Iris pigment epithelial cell (primary cell): ENCODE results near the gene CTSW.

ENCODE experiments used
- DNase-seq: peaks from one replicate; pipeline ENCODE4 v3.0.0-alpha.2; 2011; ENCODE audit warnings: low read depth

The CTSW gene

DNA sequence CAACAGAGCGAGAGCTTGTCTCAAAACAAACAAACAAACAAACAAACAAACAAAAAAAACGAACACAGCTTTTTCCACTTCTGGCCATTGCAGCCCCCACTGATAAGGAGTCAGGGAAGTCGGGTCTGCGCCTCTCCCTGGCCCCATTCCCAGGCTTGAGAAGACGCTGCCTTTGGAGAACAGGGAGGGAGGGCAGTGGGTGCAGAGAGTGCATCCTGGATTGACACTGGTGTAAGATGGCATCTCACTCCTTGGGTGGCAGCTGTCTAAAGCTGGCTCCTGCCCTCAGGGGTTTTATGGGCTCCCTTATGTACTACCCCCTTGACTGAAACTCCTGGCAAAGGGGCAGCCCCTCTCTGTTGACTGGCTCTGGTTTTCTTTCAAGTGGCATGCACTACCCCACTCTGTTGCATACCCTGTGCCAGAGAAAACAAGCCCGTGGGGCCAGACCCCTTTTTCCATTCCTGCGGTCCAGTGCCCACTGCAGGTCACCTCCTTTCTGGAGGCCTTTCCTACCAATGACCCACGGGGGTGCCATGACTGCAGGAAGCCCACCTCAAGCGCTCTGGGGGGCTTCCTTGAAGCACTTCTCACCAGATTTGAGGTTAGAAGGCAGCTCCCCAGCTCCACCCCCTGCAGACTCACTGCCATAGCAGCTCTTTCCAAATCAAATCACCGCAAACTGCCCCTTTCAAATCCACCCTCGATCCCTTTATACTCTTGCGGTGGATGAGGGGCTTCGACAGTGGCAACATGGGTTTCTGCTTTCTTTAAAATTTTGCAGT is 52.3 kb downstream of the CTSW start:
- DNase-seq: no peak

DNA sequence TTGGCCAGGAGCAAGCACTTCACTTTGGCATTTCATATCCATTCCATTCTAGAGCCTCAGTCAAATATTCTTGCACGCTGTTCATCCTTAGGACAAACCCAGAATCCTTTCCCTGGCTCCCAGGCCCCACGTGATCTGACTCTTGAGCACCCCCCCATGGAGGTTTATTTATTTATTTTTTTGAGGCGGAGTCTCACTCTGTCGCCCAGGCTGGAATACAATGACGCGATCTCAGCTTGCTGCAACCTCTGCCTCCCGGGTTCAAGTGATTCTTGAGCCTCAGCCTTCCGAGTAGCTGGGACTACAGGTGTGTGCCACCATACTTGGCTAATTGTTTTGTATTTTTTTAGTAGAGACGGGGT is 52.9 kb downstream of the CTSW start:
- DNase-seq: peak; percentile 18
